ENCODE data around the gene ZNF440.
"Not testable (repeated sequence)": the region's sequence is repeated elsewhere in the genome, so short reads cannot be mapped to it uniquely, and the experiment has no call there.

ZNF440 gene

GRCh38 chr19:11814029-11814699 lies at the start of gene ZNF440:
Gene ZNF440, plus strand, starts transcription at chr19:11814273. Its CDS starts 175 bp downstream, at chr19:11814448.
- DNase-seq = peak; percentile 90

- DNase-seq = peak; percentile 90
Measured at GRCh38 chr19:11766597-11767591, 47.2 kb upstream of the ZNF440 start, which contains the start of gene ZNF441. Gene ZNF441, plus strand, starts transcription at chr19:11767000. Its CDS starts 194 bp downstream, at chr19:11767194.

- no peak for DNase-seq
Measured at GRCh38 chr19:11767633-11768133, 46.4 kb upstream of the ZNF440 start.

GRCh38 chr19:11769995-11770394 lies 44.1 kb upstream of the ZNF440 start:
- no peak for DNase-seq

GRCh38 chr19:11771520-11771919 lies 42.6 kb upstream of the ZNF440 start:
- not testable (repeated sequence) for DNase-seq

GRCh38 chr19:11776669-11777068 lies 37.4 kb upstream of the ZNF440 start:
- DNase-seq = not testable (repeated sequence)

GRCh38 chr19:11780431-11781020 lies 33.5 kb upstream of the ZNF440 start:
- DNase-seq = no peak

GRCh38 chr19:11781295-11782057 lies 32.6 kb upstream of the ZNF440 start:
- DNase-seq = no peak

- no peak for DNase-seq
Measured at GRCh38 chr19:11783767-11784166, 30.3 kb upstream of the ZNF440 start.

- no peak for DNase-seq
Measured at GRCh38 chr19:11784356-11784755, 29.7 kb upstream of the ZNF440 start.

- no peak for DNase-seq
Measured at GRCh38 chr19:11787536-11787935, 26.5 kb upstream of the ZNF440 start.

- no peak for DNase-seq
Measured at GRCh38 chr19:11792942-11793341, 21.1 kb upstream of the ZNF440 start.

GRCh38 chr19:11797491-11797890 lies 16.6 kb upstream of the ZNF440 start:
- peak; percentile 98 for DNase-seq

- DNase-seq = peak; percentile 93
Measured at GRCh38 chr19:11798391-11799330, 15.4 kb upstream of the ZNF440 start, which contains the start of gene ZNF491. Gene ZNF491, plus strand, starts transcription at chr19:11798523. Its CDS starts 7,431 bp downstream, at chr19:11805954.

GRCh38 chr19:11806354-11807098 lies 7.5 kb upstream of the ZNF440 start:
- no peak for DNase-seq

GRCh38 chr19:11807099-11807380 lies 7.0 kb upstream of the ZNF440 start:
- DNase-seq = no peak

GRCh38 chr19:11813703-11814028 lies 407 bp upstream of the ZNF440 start:
- DNase-seq = no peak

- DNase-seq = no peak
Measured at GRCh38 chr19:11814700-11815035, 595 bp downstream of the ZNF440 start.

GRCh38 chr19:11821474-11822109 lies 7.5 kb downstream of the ZNF440 start:
- no peak for DNase-seq

Data from NCI-H1105 treated with DMSO at 0.1 percent for 48 hours (cell line).